HG02938 (cell line): ENCODE measurements around the gene ROMO1.

ENCODE experiments used
- ATAC-seq: cut with Tn5 transposase; IDR thresholded peaks from one replicate; pipeline ENCODE4 v1.9.1; 2021; ENCODE audit warnings: mild to moderate bottlenecking, moderate library complexity; ENCODE audit not compliant: unreplicated experiment

Gene ROMO1

GRCh38 chr20:35729283-35729807, 30.1 kb downstream of the ROMO1 start:
- no peak for ATAC-seq

GRCh38 chr20:35729836-35730582, 30.8 kb downstream of the ROMO1 start:
- no peak for ATAC-seq

- no peak for ATAC-seq
Observed at GRCh38 chr20:35730583-35731468, 31.6 kb downstream of the ROMO1 start.

GRCh38 chr20:35731469-35731788, 32.2 kb downstream of the ROMO1 start:
- ATAC-seq = no peak

- ATAC-seq = no peak
Observed at GRCh38 chr20:35731862-35732643, 32.8 kb downstream of the ROMO1 start.

GRCh38 chr20:35732644-35732982, 33.4 kb downstream of the ROMO1 start:
- ATAC-seq = no peak

GRCh38 chr20:35734374-35734773, 35.2 kb downstream of the ROMO1 start:
- no peak for ATAC-seq

- ATAC-seq = no peak
Observed at GRCh38 chr20:35734777-35735649, 35.8 kb downstream of the ROMO1 start.

GRCh38 chr20:35735826-35736470, 36.7 kb downstream of the ROMO1 start:
- no peak for ATAC-seq

GRCh38 chr20:35737865-35738333, 38.7 kb downstream of the ROMO1 start:
- no peak for ATAC-seq

- no peak for ATAC-seq
Observed at GRCh38 chr20:35738410-35739179, 39.4 kb downstream of the ROMO1 start.

- ATAC-seq = no peak
Observed at GRCh38 chr20:35739294-35740163, 40.3 kb downstream of the ROMO1 start.

GRCh38 chr20:35741892-35742740, 42.9 kb downstream of the ROMO1 start, which contains the start of gene RBM39:
Gene RBM39, minus strand, starts transcription at chr20:35742260. Its CDS starts 1,386 bp downstream, at chr20:35740874.
- ATAC-seq = peak; percentile 84

GRCh38 chr20:35742741-35743523, 43.7 kb downstream of the ROMO1 start:
- ATAC-seq = no peak

- no peak for ATAC-seq
Observed at GRCh38 chr20:35743693-35744491, 44.7 kb downstream of the ROMO1 start.
